ENCODE results near the gene TJP1. TPM values are rescaled to one million over a fixed set of nuclear protein-coding genes. Genes with fewer than 3 reads are reported as not detected.
"Not testable (repeated sequence)": the region's sequence is repeated elsewhere in the genome, so short reads cannot be mapped to it uniquely, and the experiment has no call there.

TJP1 gene
- total RNA-seq, 4 donors from 2014 or later, result 45.4 to 112 (median 88.3) TPM

GRCh38 chr15:29765898-29766527 is 56.3 kb downstream of the TJP1 start:
- TF ChIP-seq CTCF (IDR thresholded peaks at IDR 0.05), result no peak
- Histone ChIP-seq H3K27ac (no peak overlapping the region), H3K27me3 (no peaks in the 10 kb centered on the region), H3K4me3 (no peak overlapping the region), H3K4me1 (no peaks in the 10 kb centered on the region), H3K36me3 (peaks cover 0 to 43% (median 0%) of the 10 kb centered on the region in 3 donors), H3K9me3 (no peaks in the 10 kb centered on the region)
- DNase-seq, result no peak

GRCh38 chr15:29765234-29765841 is 56.9 kb downstream of the TJP1 start:
- DNase-seq, result no peak
- H3K27ac ChIP-seq, result no peak overlapping the region
- no peak overlapping the region for H3K4me3 ChIP-seq
- H3K27me3 ChIP-seq, result no peaks in the 10 kb centered on the region
- no peak for TF ChIP-seq POLR2A (IDR thresholded peaks at IDR 0.05)
- no peak for TF ChIP-seq CTCF (IDR thresholded peaks at IDR 0.05)
- H3K9me3 ChIP-seq, result no peaks in the 10 kb centered on the region
- peaks cover 0 to 45% (median 0%) of the 10 kb centered on the region in 3 donors for H3K36me3 ChIP-seq
- H3K4me1 ChIP-seq, result no peaks in the 10 kb centered on the region

- no peaks in the 10 kb centered on the region for H3K27me3 ChIP-seq
- H3K4me3 ChIP-seq, result no peak overlapping the region
- peaks cover 0 to 4% (median 0%) of the 10 kb centered on the region in 4 donors for H3K4me1 ChIP-seq
- peaks cover 0 to 39% (median 0%) of the 10 kb centered on the region in 3 donors for H3K36me3 ChIP-seq
- H3K9me3 ChIP-seq, result no peaks in the 10 kb centered on the region
- no peak for DNase-seq
- TF ChIP-seq CTCF (IDR thresholded peaks at IDR 0.05) (no peak), POLR2A (IDR thresholded peaks at IDR 0.05) (no peak)
- H3K27ac ChIP-seq, result no peak overlapping the region
Observed at GRCh38 chr15:29759596-29759995, 62.7 kb downstream of the TJP1 start.

GRCh38 chr15:29756358-29757267 is 65.7 kb downstream of the TJP1 start:
- H3K27ac ChIP-seq, result no peak overlapping the region
- H3K27me3 ChIP-seq, result no peaks in the 10 kb centered on the region
- TF ChIP-seq POLR2A (IDR thresholded peaks at IDR 0.05) (no peak), CTCF (IDR thresholded peaks at IDR 0.05) (no peak)
- H3K9me3 ChIP-seq, result no peaks in the 10 kb centered on the region
- DNase-seq, result no peak
- H3K36me3 ChIP-seq, result peaks cover 0 to 24% (median 0%) of the 10 kb centered on the region in 3 donors
- peaks cover 0 to 4% (median 0%) of the 10 kb centered on the region in 4 donors for H3K4me1 ChIP-seq
- no peak overlapping the region for H3K4me3 ChIP-seq

- not testable (repeated sequence) for H3K4me1 ChIP-seq, H3K27me3 ChIP-seq, DNase-seq
Observed at GRCh38 chr15:29754009-29754408, 68.3 kb downstream of the TJP1 start.

GRCh38 chr15:29753506-29753905 is 68.8 kb downstream of the TJP1 start:
- H3K9me3 ChIP-seq, result no peaks in the 10 kb centered on the region
- peaks cover 0 to 4% (median 0%) of the 10 kb centered on the region in 4 donors for H3K4me1 ChIP-seq
- no peak overlapping the region for H3K4me3 ChIP-seq
- TF ChIP-seq CTCF (IDR thresholded peaks at IDR 0.05), result no peak
- TF ChIP-seq POLR2A (IDR thresholded peaks at IDR 0.05), result no peak
- no peak for DNase-seq
- H3K36me3 ChIP-seq, result peaks cover 0 to 8% (median 0%) of the 10 kb centered on the region in 3 donors
- H3K27ac ChIP-seq, result no peak overlapping the region
- H3K27me3 ChIP-seq, result no peaks in the 10 kb centered on the region

More at GRCh38 chr15:29754009-29754408, 68.3 kb downstream of the TJP1 start:
- not testable (repeated sequence) for H3K36me3 ChIP-seq, H3K9me3 ChIP-seq, H3K27ac ChIP-seq, H3K4me3 ChIP-seq
